Activated CD8-positive, alpha-beta memory T cell treated with anti-CD3 and anti-CD28 coated beads for 1 hour (primary cell): Measurements from ENCODE around the gene COX4I2.
"Not testable (repeated sequence)": the region's sequence is repeated elsewhere in the genome, so short reads cannot be mapped to it uniquely, and the experiment has no call there.

Experiments
- DNase-seq, 2 donors: peaks; one replicate each; pipeline ENCODE4 v3.0.0-alpha.2; 2020; ENCODE audit warnings: low read depth in 1 of 2; ENCODE audit errors: extremely low read depth in 1 of 2

The COX4I2 gene

GRCh38 chr20:31607640-31608250, 30.0 kb upstream of the COX4I2 start:
- DNase-seq: no peak

- no peak for DNase-seq
Observed at GRCh38 chr20:31608251-31608945, 29.3 kb upstream of the COX4I2 start.

GRCh38 chr20:31612271-31612640, 25.5 kb upstream of the COX4I2 start:
- DNase-seq: not testable (repeated sequence)

- no peak for DNase-seq
Observed at GRCh38 chr20:31615416-31615815, 22.3 kb upstream of the COX4I2 start.

GRCh38 chr20:31617432-31618104, 20.1 kb upstream of the COX4I2 start:
- no peak for DNase-seq

- DNase-seq: no peak
Observed at GRCh38 chr20:31620246-31620645, 17.5 kb upstream of the COX4I2 start.

GRCh38 chr20:31623123-31623505, 14.6 kb upstream of the COX4I2 start:
- not testable (repeated sequence) for DNase-seq

GRCh38 chr20:31626534-31626933, 11.2 kb upstream of the COX4I2 start:
- DNase-seq: not testable (repeated sequence)

- DNase-seq: not testable (repeated sequence)
Observed at GRCh38 chr20:31628057-31628456, 9.7 kb upstream of the COX4I2 start.

GRCh38 chr20:31630187-31630790, 7.4 kb upstream of the COX4I2 start:
- DNase-seq: no peak

GRCh38 chr20:31632548-31633338, 5.0 kb upstream of the COX4I2 start:
- DNase-seq: no peak

- no peak for DNase-seq
Observed at GRCh38 chr20:31633339-31633914, 4.3 kb upstream of the COX4I2 start.

- no peak for DNase-seq
Observed at GRCh38 chr20:31638317-31638716, 605 bp downstream of the COX4I2 start.

GRCh38 chr20:31638816-31639215, 1.1 kb downstream of the COX4I2 start:
- DNase-seq: no peak

- no peak for DNase-seq
Observed at GRCh38 chr20:31640259-31640658, 2.5 kb downstream of the COX4I2 start.

GRCh38 chr20:31641391-31641790, 3.7 kb downstream of the COX4I2 start:
- DNase-seq: no peak

GRCh38 chr20:31642837-31643236, 5.1 kb downstream of the COX4I2 start:
- no peak for DNase-seq

GRCh38 chr20:31643522-31643921, 5.8 kb downstream of the COX4I2 start:
- no peak for DNase-seq

- no peak for DNase-seq
Observed at GRCh38 chr20:31644701-31645100, 7.0 kb downstream of the COX4I2 start.

- not testable (repeated sequence) for DNase-seq
Observed at GRCh38 chr20:31648104-31648503, 10.4 kb downstream of the COX4I2 start.
